ENCODE data around the gene RPS6KA2. TPM values are rescaled to one million over a fixed set of nuclear protein-coding genes. Genes with fewer than 3 reads are reported as not detected.

RPS6KA2 gene
- total RNA-seq, 1 experiment from 2014 or later, result 4.1 TPM

DNA sequence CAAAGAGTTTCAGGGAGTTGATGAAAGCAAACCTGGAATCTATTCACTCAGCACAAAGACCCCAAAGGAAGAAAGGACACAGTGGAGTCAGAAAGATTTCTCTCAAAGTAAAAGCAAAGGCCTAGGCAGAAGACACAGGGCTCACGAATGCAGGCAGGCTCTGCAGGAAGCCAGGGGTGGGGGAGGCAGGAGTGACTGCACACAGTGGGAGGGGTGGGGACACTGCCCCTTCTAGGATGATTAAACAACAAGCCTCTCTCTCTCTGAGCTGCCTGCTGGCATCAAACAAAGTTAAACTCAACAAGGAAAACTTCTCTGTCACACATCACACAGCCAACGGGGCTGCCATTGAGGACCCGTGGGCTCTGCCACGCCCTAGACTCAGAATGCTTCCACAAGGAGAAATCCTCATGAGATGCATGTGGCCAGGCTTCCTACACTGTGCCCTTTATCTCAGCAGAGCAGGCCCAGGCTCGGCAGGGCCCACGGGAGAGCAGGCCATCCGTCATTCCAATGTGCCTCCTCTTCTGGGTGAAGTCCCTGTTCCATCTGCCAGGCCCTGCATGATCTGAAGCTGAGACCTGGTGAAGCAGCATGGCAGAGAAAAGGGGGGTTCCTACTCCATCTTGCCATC lies 110.7 kb downstream of the RPS6KA2 start:
- in situ Hi-C loops (cut with HindIII; ENCODE audit: low pct_unique_long_range_greater_than_20kb, low sequenced_read_pairs) (no loop called here), intact Hi-C loops (cut with micrococcal nuclease; ENCODE audit: unreplicated experiment) (no loop called here)
- POLR2A ChIA-PET, result no interaction called here
- BruUV-seq (replicated peaks), result no TSS peak
- H3K4me1 ChIP-seq (ENCODE audit: control insufficient read depth, insufficient read depth, low read length), result no peaks in the 10 kb centered on the region
- no peak overlapping the region for H3K27ac ChIP-seq (ENCODE audit: low read length)
- CTCF ChIA-PET, result no interaction called here
- no peak overlapping the region for H3K4me3 ChIP-seq (ENCODE audit: low read depth in 2 of 2, low read length in 2 of 2)
- H3K9me3 ChIP-seq (ENCODE audit: control insufficient read depth, insufficient read depth, low read depth, low read length), result no peaks in the 10 kb centered on the region; the same call in 1 of the 2 replicates
- no peaks in the 10 kb centered on the region for H3K27me3 ChIP-seq (ENCODE audit: control insufficient read depth, insufficient read depth, low read length)
- H3K36me3 ChIP-seq (ENCODE audit: control insufficient read depth, insufficient read depth, low read length), result no peaks in the 10 kb centered on the region
- no peak for ATAC-seq
- TF ChIP-seq SIN3A (IDR thresholded peaks at IDR 0.05; ENCODE audit: borderline replicate concordance, insufficient read depth, low read depth, low read length) (no peak), TCF7L2 (IDR thresholded peaks at IDR 0.05; ENCODE audit: low read depth, low read length) (no peak), POLR2AphosphoS5 (IDR thresholded peaks at IDR 0.05; ENCODE audit: low read depth, low read length) (no peak)
- TF ChIP-seq, protein P1, sequence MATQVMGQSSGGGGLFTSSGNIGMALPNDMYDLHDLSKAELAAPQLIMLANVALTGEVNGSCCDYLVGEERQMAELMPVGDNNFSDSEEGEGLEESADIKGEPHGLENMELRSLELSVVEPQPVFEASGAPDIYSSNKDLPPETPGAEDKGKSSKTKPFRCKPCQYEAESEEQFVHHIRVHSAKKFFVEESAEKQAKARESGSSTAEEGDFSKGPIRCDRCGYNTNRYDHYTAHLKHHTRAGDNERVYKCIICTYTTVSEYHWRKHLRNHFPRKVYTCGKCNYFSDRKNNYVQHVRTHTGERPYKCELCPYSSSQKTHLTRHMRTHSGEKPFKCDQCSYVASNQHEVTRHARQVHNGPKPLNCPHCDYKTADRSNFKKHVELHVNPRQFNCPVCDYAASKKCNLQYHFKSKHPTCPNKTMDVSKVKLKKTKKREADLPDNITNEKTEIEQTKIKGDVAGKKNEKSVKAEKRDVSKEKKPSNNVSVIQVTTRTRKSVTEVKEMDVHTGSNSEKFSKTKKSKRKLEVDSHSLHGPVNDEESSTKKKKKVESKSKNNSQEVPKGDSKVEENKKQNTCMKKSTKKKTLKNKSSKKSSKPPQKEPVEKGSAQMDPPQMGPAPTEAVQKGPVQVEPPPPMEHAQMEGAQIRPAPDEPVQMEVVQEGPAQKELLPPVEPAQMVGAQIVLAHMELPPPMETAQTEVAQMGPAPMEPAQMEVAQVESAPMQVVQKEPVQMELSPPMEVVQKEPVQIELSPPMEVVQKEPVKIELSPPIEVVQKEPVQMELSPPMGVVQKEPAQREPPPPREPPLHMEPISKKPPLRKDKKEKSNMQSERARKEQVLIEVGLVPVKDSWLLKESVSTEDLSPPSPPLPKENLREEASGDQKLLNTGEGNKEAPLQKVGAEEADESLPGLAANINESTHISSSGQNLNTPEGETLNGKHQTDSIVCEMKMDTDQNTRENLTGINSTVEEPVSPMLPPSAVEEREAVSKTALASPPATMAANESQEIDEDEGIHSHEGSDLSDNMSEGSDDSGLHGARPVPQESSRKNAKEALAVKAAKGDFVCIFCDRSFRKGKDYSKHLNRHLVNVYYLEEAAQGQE (IDR thresholded peaks at IDR 0.05; ENCODE audit: insufficient read depth in 1 of 2, low read depth in 2 of 2, low read length in 1 of 2), result no peak
- TF ChIP-seq, protein P2, sequence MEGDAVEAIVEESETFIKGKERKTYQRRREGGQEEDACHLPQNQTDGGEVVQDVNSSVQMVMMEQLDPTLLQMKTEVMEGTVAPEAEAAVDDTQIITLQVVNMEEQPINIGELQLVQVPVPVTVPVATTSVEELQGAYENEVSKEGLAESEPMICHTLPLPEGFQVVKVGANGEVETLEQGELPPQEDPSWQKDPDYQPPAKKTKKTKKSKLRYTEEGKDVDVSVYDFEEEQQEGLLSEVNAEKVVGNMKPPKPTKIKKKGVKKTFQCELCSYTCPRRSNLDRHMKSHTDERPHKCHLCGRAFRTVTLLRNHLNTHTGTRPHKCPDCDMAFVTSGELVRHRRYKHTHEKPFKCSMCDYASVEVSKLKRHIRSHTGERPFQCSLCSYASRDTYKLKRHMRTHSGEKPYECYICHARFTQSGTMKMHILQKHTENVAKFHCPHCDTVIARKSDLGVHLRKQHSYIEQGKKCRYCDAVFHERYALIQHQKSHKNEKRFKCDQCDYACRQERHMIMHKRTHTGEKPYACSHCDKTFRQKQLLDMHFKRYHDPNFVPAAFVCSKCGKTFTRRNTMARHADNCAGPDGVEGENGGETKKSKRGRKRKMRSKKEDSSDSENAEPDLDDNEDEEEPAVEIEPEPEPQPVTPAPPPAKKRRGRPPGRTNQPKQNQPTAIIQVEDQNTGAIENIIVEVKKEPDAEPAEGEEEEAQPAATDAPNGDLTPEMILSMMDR (IDR thresholded peaks at IDR 0.05), result no peak
- no peak for DNase-seq (ENCODE audit: low read depth, low spot score)

DNA sequence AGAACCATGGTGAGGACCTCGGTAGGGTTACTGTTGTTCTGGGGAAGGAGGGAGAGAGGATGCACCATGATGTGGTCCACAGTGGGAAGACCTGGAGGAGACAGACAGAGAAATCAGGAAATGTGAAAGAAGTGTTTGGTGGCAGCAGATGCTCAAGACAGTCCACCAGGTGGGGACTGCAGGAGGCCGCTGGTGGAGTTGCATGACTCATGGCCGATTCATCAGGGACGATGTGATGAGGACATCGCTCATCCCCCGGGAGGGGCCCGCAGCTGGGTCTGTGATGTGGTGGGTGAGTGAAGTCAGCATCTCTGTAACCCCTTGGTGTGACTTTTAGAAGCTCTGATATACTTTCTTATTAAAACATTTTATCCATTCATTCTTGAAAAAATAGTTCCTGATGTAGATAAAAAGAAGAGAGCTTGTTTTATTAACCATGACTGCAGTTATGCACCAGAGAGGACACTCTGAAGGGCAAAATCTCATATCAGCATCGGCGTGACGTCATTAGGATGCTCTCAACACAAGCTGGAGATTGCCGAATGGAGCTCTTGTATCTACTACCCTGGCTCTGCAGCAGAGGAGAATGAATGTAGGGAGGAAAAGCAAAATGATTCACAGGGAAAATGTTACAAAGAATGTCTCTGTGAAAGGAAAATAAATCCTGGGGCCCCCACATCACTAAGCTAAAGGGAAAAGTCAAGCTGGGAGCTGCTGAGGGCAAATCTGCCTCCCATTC lies 111.8 kb downstream of the RPS6KA2 start:
- POLR2A ChIA-PET, result no interaction called here
- Histone ChIP-seq H3K27ac (ENCODE audit: low read length) (no peak overlapping the region), H3K4me3 (ENCODE audit: low read depth in 2 of 2, low read length in 2 of 2) (no peak overlapping the region), H3K36me3 (ENCODE audit: control insufficient read depth, insufficient read depth, low read length) (no peaks in the 10 kb centered on the region), H3K27me3 (ENCODE audit: control insufficient read depth, insufficient read depth, low read length) (no peaks in the 10 kb centered on the region), H3K9me3 (ENCODE audit: control insufficient read depth, insufficient read depth, low read depth, low read length) (no peaks in the 10 kb centered on the region; the same call in 1 of the 2 replicates), H3K4me1 (ENCODE audit: control insufficient read depth, insufficient read depth, low read length) (no peaks in the 10 kb centered on the region)
- CTCF ChIA-PET, result no interaction called here
- no TSS peak for BruUV-seq (replicated peaks)
- intact Hi-C loops (cut with micrococcal nuclease; ENCODE audit: unreplicated experiment) (no loop called here), in situ Hi-C loops (cut with HindIII; ENCODE audit: low pct_unique_long_range_greater_than_20kb, low sequenced_read_pairs) (no loop called here)
- ATAC-seq, result peak; percentile 67
- TF ChIP-seq TCF7L2 (IDR thresholded peaks at IDR 0.05; ENCODE audit: low read depth, low read length), result no peak
- TF ChIP-seq SIN3A (IDR thresholded peaks at IDR 0.05; ENCODE audit: borderline replicate concordance, insufficient read depth, low read depth, low read length), result no peak
- TF ChIP-seq POLR2AphosphoS5 (IDR thresholded peaks at IDR 0.05; ENCODE audit: low read depth, low read length), result no peak
- TF ChIP-seq, protein P1 (IDR thresholded peaks at IDR 0.05; ENCODE audit: insufficient read depth in 1 of 2, low read depth in 2 of 2, low read length in 1 of 2), result no peak
- TF ChIP-seq, protein P2 (IDR thresholded peaks at IDR 0.05), result no peak
- DNase-seq (ENCODE audit: low read depth, low spot score), result peak; percentile 43

Measured in Panc1 (cell line).